TTC549 (cell line): ENCODE results near the gene RASGRF2.

Source experiments
- FAIRE-seq: peaks from 2 replicates; lab custom pipeline; 2012; peaks lifted over from hg19 to GRCh38; lab: Jason Lieb, UNC

Gene RASGRF2

GRCh38 chr5:81209869-81210493 is 249.8 kb downstream of the RASGRF2 start:
- FAIRE-seq: no peak

GRCh38 chr5:81212211-81212751 is 252.1 kb downstream of the RASGRF2 start:
- FAIRE-seq: no peak

GRCh38 chr5:81213070-81213469 is 252.9 kb downstream of the RASGRF2 start:
- no peak for FAIRE-seq

GRCh38 chr5:81214848-81215247 is 254.7 kb downstream of the RASGRF2 start:
- no peak for FAIRE-seq

- no peak for FAIRE-seq
Measured at GRCh38 chr5:81216152-81216551, 256.0 kb downstream of the RASGRF2 start.

- FAIRE-seq: no peak
Measured at GRCh38 chr5:81219389-81219788, 259.2 kb downstream of the RASGRF2 start.

- FAIRE-seq: no peak
Measured at GRCh38 chr5:81222285-81222684, 262.1 kb downstream of the RASGRF2 start.

- FAIRE-seq: no peak
Measured at GRCh38 chr5:81225463-81225862, 265.3 kb downstream of the RASGRF2 start.

GRCh38 chr5:81226286-81226685 is 266.1 kb downstream of the RASGRF2 start:
- no peak for FAIRE-seq

- no peak for FAIRE-seq
Measured at GRCh38 chr5:81226949-81227348, 266.8 kb downstream of the RASGRF2 start.

GRCh38 chr5:81228084-81228483 is 267.9 kb downstream of the RASGRF2 start:
- no peak for FAIRE-seq

- FAIRE-seq: no peak
Measured at GRCh38 chr5:81230416-81230815, 270.3 kb downstream of the RASGRF2 start.

GRCh38 chr5:81232464-81233079 is 272.4 kb downstream of the RASGRF2 start:
- no peak for FAIRE-seq

- no peak for FAIRE-seq
Measured at GRCh38 chr5:81233080-81233634, 273.0 kb downstream of the RASGRF2 start, which contains the start of gene CKMT2. CKMT2 (plus strand) TSS chr5:81233322; CDS start chr5:81251133, 17,811 bp downstream.

- no peak for FAIRE-seq
Measured at GRCh38 chr5:81234299-81234698, 274.1 kb downstream of the RASGRF2 start.

GRCh38 chr5:81234801-81235200 is 274.6 kb downstream of the RASGRF2 start:
- no peak for FAIRE-seq

GRCh38 chr5:81235287-81236072 is 275.3 kb downstream of the RASGRF2 start:
- FAIRE-seq: no peak

GRCh38 chr5:81238460-81238859 is 278.3 kb downstream of the RASGRF2 start:
- FAIRE-seq: no peak

GRCh38 chr5:81239613-81240012 is 279.4 kb downstream of the RASGRF2 start:
- FAIRE-seq: no peak

- no peak for FAIRE-seq
Measured at GRCh38 chr5:81241001-81241400, 280.8 kb downstream of the RASGRF2 start.

- FAIRE-seq: no peak
Measured at GRCh38 chr5:81241961-81242648, 281.9 kb downstream of the RASGRF2 start.

- no peak for FAIRE-seq
Measured at GRCh38 chr5:81242906-81243436, 282.8 kb downstream of the RASGRF2 start.
